Epithelial cell of proximal tubule (primary cell): ENCODE measurements around the gene PCDHA11. TPM values are rescaled to one million over a fixed set of nuclear protein-coding genes. Genes with fewer than 3 reads are reported as not detected.
A peak's percentile ranks its signal among the peaks of the same experiment; 100 is the strongest.
"Not testable (repeated sequence)": the region's sequence is repeated elsewhere in the genome, so short reads cannot be mapped to it uniquely, and the experiment has no call there.

Experiments used
- DNase-seq: peaks from one replicate; pipeline ENCODE4 v3.0.0-alpha.2; 2011; ENCODE audit warnings: low read depth
- H3K4me3 ChIP-seq: 2 replicates; pipeline ENCODE4 v1.5.1; 2011; ENCODE audit warnings: low read depth, mild to moderate bottlenecking, low read length
- total RNA-seq: library from RNA; depleted of rRNA; stranded (reverse); fragments of >200 nt; gene quantifications from 2 replicates; pipeline ENCODE4 v1.2.3, GENCODE V29; 2015
- TF ChIP-seq, protein P1 (sequence below): conservative IDR thresholded peaks from 2 replicates; pipeline ENCODE4 v1.5.1; 2012; ENCODE audit warnings: low read depth, mild to moderate bottlenecking, low read length

PCDHA11 gene, protein sequence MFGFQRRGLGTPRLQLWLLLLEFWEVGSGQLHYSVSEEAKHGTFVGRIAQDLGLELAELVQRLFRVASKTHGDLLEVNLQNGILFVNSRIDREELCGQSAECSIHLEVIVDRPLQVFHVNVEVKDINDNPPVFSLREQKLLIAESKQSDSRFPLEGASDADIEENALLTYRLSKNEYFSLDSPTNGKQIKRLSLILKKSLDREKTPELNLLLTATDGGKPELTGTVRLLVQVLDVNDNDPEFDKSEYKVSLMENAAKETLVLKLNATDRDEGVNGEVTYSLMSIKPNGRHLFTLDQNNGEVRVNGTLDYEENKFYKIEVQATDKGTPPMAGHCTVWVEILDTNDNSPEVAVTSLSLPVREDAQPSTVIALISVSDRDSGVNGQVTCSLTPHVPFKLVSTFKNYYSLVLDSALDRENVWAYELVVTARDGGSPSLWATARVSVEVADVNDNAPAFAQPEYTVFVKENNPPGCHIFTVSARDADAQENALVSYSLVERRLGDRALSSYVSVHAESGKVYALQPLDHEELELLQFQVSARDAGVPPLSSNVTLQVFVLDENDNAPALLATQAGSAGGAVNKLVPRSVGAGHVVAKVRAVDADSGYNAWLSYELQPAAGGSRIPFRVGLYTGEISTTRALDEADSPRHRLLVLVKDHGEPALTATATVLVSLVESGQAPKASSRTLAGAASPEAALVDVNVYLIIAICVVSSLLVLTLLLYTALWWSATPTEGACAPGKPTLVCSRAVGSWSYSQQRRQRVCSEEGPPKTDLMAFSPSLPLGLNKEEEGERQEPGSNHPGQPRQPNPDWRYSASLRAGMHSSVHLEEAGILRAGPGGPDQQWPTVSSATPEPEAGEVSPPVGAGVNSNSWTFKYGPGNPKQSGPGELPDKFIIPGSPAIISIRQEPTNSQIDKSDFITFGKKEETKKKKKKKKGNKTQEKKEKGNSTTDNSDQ
- total RNA-seq, result not detected in 2 replicates

DNA sequence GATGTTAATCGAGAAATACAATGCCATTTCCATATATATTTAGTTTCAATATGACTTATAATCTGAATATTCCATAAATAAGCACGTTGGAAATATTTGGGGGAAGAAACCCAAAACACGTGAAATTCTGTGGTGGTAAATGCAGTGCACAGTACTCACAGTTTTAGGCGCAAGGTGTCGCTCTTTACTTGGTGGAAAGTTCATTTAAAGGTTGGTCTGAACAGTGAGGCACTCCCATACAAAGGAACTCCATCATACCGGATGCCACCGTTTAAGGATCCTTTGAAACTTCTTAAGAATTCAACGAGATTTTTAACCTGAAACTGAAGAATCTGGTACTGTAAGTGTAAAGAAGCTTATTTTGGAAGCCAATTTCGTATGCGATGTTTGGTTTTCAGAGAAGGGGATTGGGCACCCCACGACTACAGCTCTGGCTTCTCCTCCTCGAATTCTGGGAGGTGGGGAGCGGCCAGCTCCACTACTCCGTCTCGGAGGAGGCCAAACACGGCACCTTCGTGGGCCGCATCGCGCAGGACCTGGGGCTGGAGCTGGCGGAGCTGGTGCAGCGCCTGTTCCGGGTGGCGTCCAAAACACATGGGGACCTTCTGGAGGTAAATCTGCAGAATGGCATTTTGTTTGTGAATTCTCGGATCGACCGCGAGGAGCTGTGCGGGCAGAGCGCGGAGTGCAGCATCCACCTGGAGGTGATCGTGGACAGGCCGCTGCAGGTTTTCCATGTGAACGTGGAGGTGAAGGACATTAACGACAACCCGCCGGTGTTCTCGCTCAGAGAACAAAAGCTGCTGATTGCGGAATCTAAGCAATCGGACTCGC is at the start of gene PCDHA11:
Gene PCDHA11, plus strand, starts transcription at position 237 of the 834 bp plus-strand sequence. Its CDS starts 147 bp downstream, at position 384.
- TF ChIP-seq, protein P1, sequence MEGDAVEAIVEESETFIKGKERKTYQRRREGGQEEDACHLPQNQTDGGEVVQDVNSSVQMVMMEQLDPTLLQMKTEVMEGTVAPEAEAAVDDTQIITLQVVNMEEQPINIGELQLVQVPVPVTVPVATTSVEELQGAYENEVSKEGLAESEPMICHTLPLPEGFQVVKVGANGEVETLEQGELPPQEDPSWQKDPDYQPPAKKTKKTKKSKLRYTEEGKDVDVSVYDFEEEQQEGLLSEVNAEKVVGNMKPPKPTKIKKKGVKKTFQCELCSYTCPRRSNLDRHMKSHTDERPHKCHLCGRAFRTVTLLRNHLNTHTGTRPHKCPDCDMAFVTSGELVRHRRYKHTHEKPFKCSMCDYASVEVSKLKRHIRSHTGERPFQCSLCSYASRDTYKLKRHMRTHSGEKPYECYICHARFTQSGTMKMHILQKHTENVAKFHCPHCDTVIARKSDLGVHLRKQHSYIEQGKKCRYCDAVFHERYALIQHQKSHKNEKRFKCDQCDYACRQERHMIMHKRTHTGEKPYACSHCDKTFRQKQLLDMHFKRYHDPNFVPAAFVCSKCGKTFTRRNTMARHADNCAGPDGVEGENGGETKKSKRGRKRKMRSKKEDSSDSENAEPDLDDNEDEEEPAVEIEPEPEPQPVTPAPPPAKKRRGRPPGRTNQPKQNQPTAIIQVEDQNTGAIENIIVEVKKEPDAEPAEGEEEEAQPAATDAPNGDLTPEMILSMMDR, result peak; percentile 37
- H3K4me3 ChIP-seq, result peak within 1 kb of the TSS; percentile 45
- DNase-seq, result no peak

DNA sequence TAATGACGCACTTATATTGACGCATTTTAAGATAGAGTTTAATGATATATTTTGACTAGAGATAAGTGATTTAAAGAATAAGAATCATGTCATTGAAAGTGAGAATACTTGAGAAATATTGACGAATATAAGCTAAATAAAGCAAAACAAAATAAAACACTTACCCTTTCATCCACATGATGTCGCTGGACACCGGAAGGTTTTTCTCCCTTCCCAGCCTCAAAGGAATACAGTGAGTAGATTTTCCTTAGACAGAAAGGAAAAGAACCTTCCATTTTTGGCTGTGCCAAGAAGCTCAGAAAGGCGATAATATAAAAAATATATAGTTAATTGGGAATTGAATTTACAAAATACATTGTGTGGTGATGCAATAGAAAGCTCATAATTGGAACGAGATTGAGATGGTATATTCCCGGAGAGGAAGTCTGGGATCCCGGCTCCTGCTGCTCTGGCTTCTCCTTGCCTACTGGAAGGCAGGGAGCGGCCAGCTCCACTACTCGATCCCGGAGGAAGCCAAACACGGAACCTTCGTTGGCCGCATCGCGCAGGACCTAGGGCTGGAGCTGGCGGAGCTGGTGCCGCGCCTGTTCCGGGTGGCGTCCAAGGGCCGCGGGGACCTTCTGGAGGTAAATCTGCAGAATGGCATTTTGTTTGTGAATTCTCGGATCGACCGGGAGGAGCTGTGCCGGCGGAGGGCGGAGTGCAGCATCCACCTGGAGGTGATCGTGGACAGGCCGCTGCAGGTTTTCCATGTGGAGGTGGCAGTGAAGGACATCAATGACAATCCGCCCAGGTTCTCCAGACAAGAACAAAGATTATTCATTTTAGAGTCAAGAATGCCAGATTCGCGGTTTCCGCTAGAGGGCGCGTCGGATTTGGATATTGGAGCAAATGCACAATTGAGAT is 47.1 kb upstream of the PCDHA11 start, which contains the start of gene PCDHA5:
Gene PCDHA5, plus strand, starts transcription at position 239 of the 906 bp plus-strand sequence.
- peak within 1 kb of the TSS; percentile 21 for H3K4me3 ChIP-seq
- no peak for DNase-seq
- TF ChIP-seq, protein P1, result peak; percentile 53

DNA sequence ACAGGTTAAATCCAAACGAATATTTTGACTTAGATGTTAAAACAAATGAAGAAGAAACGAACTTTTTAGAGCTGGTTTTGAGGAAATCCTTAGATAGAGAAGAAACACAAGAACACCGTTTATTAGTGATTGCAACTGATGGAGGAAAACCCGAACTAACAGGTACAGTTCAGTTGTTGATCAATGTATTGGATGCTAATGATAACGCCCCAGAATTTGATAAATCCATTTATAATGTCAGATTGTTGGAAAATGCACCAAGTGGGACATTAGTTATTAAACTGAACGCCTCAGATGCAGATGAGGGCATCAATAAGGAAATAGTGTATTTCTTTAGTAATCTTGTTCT is 46.5 kb upstream of the PCDHA11 start:
- TF ChIP-seq, protein P1, result no peak
- no peak overlapping the region for H3K4me3 ChIP-seq
- DNase-seq, result no peak

DNA sequence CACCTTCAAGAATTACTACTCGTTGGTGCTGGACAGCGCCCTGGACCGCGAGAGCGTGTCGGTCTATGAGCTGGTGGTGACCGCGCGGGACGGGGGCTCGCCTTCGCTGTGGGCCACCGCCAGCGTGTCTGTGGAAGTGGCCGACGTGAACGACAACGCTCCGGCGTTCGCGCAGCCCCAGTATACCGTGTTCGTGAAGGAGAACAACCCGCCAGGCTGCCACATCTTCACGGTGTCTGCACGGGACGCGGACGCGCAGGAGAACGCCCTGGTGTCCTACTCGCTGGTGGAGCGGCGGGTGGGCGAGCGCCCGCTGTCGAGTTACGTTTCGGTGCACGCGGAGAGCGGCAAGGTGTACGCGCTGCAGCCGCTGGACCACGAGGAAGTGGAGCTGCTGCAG is 45.8 kb upstream of the PCDHA11 start:
- H3K4me3 ChIP-seq, DNase-seq: not testable (repeated sequence)

DNA sequence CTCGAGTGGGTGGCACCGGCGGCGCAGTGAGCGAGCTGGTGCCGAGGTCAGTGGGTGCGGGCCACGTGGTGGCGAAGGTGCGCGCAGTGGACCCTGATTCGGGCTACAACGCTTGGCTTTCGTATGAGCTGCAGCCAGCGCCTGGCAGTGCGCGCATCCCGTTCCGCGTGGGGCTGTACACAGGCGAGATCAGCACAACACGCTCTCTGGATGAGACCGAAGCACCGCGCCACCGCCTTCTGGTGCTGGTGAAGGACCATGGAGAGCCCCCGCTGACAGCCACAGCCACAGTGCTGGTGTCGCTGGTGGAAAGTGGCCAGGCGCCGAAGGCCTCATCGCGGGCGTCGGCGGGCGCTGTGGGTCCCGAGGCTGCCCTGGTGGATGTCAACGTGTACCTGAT is 45.3 kb upstream of the PCDHA11 start:
- no peak overlapping the region for H3K4me3 ChIP-seq
- TF ChIP-seq, protein P1, result no peak
- DNase-seq, result no peak

DNA sequence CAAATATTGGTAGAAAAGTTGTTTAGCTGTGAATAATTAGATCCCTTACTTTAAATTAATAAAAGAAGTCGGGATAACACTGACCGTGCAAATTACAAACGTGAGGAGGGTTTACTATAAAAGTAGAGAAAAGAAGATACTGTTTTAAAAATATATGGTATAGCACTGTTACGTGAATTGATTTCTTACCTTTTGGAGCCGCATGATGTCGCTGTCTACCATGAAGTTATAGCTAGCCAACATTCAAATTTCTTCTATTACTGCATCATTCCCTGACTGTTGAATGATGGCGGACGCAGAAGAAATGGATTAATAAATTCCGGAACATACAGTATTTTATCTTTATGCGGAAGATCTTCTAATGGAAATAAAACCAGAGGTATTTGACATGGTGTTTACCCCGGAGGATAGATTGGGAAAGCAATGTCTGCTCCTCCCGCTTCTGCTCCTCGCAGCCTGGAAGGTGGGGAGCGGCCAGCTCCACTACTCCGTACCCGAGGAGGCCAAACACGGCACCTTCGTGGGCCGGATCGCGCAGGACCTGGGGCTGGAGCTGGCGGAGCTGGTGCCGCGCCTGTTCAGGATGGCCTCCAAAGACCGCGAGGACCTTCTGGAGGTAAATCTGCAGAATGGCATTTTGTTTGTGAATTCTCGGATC is 40.9 kb upstream of the PCDHA11 start, which contains the start of gene PCDHA6:
Gene PCDHA6, plus strand, starts transcription at position 257 of the 658 bp plus-strand sequence. Its CDS starts 132 bp downstream, at position 389.
- H3K4me3 ChIP-seq, result peak within 1 kb of the TSS; percentile 37
- DNase-seq, result no peak
- TF ChIP-seq, protein P1, result peak; percentile 33
